ENCODE measurements around the gene ERICH6B.

The ERICH6B gene

DNA sequence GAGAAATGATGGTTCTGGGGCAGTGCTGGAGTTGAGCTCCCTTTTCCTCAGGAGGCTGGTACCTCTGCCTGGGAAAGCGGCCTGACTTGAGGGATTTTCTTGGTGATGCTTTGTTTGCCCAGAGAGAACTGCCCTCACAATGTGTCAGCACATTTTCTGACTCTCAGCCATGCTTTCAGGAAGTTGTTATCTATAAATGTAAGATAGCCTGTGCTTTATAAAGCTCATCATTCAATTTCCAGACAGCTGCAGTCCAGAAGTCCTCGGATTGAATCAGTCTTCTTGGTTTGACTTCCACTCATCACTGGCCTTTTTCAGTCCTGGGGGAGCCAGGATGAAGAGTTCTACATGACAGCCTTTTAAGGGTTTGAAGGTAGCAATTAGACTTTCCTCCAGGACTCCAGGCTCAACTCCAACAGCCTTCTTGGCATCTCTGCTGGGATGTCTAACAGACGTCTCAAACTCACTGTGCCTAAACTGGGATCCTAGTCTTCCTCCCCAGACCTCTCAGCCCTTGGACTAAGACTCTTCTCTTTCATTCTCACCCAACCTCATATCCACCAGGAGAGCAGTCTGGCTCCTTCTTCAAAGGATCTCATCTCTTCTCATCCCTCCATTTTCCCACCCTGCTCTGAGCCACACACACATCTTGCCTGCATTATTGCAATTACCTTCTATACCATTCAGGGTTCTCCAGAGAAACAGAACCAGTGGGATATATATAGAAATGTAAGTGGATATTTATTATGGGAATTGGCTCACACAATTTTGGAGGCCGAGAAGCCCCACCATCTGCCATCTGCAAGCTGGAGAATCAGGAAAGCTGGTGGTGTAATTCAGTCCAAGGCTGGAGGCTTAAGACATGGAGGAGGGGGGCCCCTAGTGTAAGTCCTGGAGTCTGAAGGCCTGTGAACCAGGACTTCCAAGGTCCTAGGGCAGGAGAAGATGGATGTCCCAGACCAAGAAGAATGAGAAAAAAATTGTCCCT lies 13.1 kb downstream of the ERICH6B start:
- FAIRE-seq: no peak
- DNase-seq (ENCODE audit: low spot score): no peak

DNA sequence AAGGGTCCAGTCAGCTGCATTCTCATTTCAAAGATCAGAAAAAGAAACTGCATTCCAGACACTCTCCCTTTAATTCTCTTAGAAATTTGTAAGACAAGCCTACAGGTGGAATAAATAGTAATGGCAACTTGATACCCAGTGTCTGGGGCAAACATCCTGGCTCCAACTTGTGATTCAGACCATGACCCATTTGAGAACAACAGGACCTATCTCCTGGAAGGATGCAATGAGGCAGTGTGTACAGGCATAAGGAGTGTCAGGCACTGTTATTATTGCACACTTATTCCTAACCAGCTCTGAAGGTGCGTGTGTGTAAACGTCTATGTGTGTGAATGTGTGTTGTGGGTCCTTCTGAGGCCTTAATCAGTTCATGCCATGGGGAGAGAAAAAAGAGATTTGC lies 13.9 kb downstream of the ERICH6B start:
- FAIRE-seq: no peak
- DNase-seq (ENCODE audit: low spot score): no peak

DNA sequence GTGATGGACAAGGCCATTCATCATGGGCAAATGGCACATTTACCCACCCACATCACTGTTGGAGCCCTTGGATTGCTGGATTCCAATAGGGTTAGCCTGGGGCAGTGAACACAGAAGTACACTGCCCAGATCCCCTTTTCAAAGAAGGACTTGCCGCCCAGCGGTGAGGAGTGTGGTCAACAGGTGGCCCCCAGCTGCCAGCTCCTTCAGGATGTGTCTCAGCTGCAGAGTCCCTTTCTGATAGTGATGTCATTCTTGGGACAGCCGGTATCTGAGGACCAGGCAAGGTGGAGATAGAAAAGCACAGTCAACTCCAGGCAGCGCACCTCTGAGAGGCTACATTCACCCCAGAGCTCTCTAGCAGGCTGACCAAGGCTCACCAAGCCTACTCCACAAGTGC lies 16.9 kb downstream of the ERICH6B start:
- DNase-seq (ENCODE audit: low spot score) (no peak), FAIRE-seq (no peak)

- FAIRE-seq: no peak
- DNase-seq (ENCODE audit: low spot score): no peak
These were observed 18.6 kb downstream of the ERICH6B start for GRCh38 chr13:45596800-45597475.

- DNase-seq (ENCODE audit: low spot score) (no peak), FAIRE-seq (no peak)
These were observed 19.6 kb downstream of the ERICH6B start for GRCh38 chr13:45595965-45596364.

DNA sequence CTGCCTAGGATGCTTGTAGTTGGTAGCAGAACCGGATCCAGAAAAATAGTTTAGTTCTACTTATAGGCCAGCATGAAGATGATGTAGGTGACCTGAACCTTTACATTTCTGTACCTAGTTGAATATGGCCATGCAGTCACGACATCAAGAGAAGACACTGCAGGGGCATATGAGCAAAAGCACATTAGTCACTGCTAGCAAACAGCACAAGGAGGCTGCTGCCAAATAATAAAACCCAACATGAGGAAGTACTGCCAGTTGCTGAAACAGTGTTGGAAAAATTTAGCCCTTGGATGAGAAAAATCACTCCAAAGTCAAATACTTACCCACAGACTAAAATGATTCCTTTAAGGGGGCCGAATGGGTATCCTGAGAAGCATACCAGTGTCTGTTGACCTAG lies 20.8 kb downstream of the ERICH6B start:
- no peak for FAIRE-seq

DNA sequence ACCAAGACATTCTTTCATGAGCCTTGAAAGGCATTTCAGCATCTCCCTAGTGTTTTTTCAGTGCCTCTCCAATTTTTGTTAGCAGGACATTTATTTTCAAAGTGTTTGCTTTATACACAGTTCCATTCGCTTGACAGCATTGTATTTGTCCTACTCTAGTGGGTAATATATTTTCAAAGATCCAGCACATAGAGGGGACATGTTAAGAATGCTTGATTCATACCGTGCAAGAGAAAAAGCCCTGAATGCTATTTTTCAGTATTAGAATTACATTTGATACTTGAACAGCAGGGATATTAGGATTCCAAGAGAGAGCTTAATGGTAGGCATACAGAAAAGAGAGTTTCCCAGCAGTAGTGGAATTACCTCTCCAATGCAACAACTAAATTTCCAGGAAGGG lies 21.3 kb downstream of the ERICH6B start:
- no peak for DNase-seq (ENCODE audit: low spot score)
- no peak for FAIRE-seq

More for the DNA sequence above, 20.8 kb downstream of the ERICH6B start:
- no peak for DNase-seq (ENCODE audit: low spot score)

- DNase-seq (ENCODE audit: low spot score) (no peak), FAIRE-seq (no peak)
These were observed 22.8 kb downstream of the ERICH6B start for GRCh38 chr13:45592758-45593157.

DNA sequence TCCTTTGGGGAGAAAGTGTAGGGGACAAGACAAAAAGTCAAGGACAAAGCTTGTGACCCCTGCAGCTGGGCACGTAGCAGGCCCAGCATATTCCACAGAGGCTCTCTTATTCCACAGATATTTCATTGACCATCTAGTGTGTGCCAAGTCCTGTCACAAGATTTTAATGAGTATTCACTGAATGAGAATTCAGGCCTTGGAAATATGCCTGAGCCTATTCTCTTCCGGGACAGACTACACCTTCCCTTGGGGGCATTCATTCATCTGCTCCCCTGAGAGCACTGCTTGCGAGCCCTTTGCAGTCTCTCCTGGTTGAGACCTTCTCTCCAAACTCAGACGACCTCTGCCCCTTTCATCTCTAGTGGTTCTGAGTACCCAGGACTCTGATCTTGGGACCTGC lies 25.5 kb downstream of the ERICH6B start:
- FAIRE-seq: no peak
- no peak for DNase-seq (ENCODE audit: low spot score)

DNA sequence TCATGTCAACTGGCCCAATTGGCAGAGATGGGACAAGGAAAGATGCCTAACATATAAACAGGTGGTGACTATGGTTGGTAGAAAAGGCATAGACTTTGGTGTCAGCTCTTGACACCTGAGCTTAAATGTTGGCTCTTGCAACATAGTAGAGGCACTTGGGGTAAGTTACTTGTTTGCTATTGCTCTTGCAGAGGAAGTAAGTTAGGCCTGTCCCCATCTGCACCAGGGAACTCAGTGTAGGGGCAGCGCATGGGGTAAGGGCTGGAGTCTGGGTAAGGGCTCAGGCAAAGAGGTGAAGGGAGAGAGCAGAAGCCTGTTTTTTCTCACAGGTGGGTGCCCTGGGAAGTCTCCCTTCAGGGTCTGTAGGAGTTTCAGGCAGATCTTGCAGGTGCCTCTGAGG lies 27.6 kb downstream of the ERICH6B start:
- DNase-seq (ENCODE audit: low spot score) (no peak), FAIRE-seq (no peak)

DNA sequence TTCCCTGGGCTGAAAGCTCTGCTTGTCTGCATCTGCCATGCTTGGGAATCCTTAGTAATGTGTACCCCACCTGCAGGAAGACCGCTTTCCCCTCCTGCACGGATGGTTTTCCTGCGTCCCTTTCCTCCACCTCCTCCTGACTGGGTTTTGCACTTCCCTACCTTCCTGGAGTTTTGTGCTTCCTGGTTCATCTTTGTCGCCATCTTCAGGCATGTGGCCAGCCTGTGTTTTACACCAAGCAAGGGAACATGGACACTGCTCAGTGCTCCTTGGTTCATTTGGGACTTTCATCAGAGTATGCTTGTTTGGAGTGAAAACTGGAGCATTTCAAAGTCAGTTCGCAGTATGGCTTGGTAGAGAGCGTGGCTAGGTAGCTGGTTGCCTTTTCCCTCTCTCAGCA lies 30.7 kb downstream of the ERICH6B start:
- DNase-seq (ENCODE audit: low spot score): no peak

DNA sequence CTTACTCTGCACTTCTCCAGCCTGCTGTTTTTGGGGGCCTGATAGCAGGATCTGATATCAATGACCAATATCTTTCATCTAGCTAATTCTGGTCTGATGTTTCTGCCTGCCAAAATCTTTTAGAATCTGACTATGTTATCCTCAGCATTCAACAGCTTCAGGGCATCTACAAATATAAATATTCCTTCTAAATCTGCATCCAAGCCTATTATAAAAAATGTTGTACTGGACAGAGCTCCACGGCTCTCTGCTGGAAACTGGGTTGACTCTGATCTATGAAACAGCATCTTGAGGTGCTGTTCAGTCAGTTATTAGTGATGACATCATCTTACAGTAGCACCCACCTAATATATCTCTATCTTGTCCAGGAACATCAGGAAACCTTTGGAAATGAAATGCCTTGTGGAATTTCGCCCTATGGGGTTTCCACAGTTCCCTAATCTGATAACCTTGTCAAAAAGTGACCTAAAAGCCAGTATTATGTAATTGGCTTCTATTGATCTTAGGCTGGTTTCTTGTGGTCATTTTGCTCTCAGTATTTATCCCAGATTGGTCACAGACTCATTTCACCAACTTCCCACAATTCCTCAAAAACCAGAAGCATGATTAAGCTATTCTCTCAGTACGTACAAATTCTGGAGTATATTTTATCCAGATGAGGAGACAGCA lies 33.0 kb downstream of the ERICH6B start:
- DNase-seq (ENCODE audit: low spot score) (no peak), FAIRE-seq (no peak)

More for the DNA sequence above, 30.7 kb downstream of the ERICH6B start:
- FAIRE-seq: no peak

GRCh38 chr13:45576466-45576865 lies 39.1 kb downstream of the ERICH6B start:
- DNase-seq (ENCODE audit: low spot score) (no peak), FAIRE-seq (no peak)

DNA sequence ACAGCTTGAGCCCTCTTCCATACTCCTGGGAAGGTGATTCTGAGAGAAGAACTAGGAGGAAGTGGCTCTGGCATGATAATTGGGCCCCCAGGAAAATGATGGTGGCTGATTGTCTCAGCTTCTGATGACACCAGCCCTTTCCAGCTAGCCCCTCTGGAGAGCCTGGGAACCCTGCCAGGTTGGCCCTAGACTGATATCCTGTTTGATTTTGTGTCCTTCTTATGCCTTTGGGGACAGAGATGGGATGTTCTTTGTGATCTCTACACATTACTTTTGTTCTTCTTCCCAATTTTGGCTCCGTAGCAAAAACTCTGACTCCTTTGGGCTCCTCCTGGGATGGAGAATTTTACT lies 39.7 kb downstream of the ERICH6B start:
- no peak for DNase-seq (ENCODE audit: low spot score)
- FAIRE-seq: no peak

DNA sequence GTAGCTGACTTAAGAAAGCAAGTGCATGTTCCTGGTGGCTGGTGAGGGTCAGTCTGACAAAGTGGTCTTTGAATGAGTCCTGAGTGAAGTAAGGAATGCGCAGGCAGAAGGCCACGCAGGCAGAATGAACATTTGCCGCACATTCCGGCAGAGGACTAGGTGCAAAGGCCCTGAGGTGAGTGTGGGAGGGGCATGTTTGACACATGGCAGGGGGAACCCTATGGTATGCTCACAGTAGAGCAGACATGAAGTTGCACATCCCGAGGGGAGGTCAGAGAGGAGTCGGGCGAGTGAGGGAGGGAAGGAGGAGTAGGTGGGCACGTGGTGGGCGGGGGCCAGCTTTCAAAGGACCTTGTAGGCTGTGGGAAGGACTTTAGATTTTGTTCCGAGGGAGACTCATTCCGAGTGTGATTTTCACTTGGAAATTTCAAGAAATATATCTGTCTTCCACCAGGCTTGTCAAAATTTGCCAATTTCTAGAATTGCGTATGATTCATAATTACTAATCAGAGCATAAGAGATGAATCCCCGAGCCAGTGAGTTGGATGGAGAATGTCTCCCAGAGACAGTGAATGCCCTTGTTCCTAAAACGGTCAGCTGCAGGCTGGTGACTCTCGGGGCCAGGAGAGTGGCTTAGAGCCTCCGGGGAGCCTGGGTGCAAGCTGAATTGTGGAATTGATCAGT lies 40.3 kb downstream of the ERICH6B start:
- FAIRE-seq: no peak
- no peak for DNase-seq (ENCODE audit: low spot score)

DNA sequence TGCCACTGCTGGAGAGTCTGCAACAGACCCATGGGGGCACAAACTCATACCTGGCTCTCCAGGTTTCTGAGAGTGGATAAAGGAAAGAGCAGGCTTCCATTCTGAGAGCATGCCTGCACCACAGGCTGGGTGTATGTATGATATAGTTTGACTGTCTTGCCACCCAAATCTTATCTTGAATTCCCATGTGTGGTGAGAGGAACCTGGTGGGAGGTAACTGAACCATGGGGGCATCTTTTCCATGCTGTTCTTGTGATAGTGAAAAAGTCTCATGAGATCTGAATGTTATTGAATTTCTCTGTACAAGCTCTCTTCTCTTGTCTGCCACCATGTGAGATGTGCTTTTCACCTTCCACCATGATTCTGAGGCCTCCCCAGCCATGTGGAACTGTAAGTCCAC lies 50.2 kb downstream of the ERICH6B start:
- DNase-seq (ENCODE audit: low spot score): no peak
- no peak for FAIRE-seq

- FAIRE-seq: no peak
- DNase-seq (ENCODE audit: low spot score): no peak
These were observed 51.3 kb downstream of the ERICH6B start for GRCh38 chr13:45564133-45564776.

- DNase-seq (ENCODE audit: low spot score) (no peak), FAIRE-seq (no peak)
These were observed 60.9 kb downstream of the ERICH6B start for GRCh38 chr13:45554604-45555109.

- DNase-seq (ENCODE audit: low spot score): no peak
These were observed 67.3 kb downstream of the ERICH6B start for GRCh38 chr13:45548281-45548680.

GRCh38 chr13:45546410-45546765 lies 69.2 kb downstream of the ERICH6B start:
- no peak for DNase-seq (ENCODE audit: low spot score)
- FAIRE-seq: no peak

More at GRCh38 chr13:45548281-45548680, 67.3 kb downstream of the ERICH6B start:
- FAIRE-seq: no peak

Data from urothelium cell line (cell line).